IPS-NIHi11 (cell line): Measurements from ENCODE around the gene GXYLT1.
A peak's percentile ranks its signal among the peaks of the same experiment; 100 is the strongest.
"Not testable (repeated sequence)": the region's sequence is repeated elsewhere in the genome, so short reads cannot be mapped to it uniquely, and the experiment has no call there.

Experiments used
- DNase-seq: peaks from one replicate; pipeline ENCODE4 v3.0.0; 2012; ENCODE audit warnings: mixed read lengths, low spot score

The GXYLT1 gene

GRCh38 chr12:42143452-42144157, 1.1 kb downstream of the GXYLT1 start:
- DNase-seq, result peak; percentile 42

- no peak for DNase-seq
These were observed 2.6 kb downstream of the GXYLT1 start for GRCh38 chr12:42141981-42142606.

GRCh38 chr12:42140901-42141300, 3.8 kb downstream of the GXYLT1 start:
- DNase-seq, result peak; percentile 24

GRCh38 chr12:42135259-42135814, 9.3 kb downstream of the GXYLT1 start:
- no peak for DNase-seq

- no peak for DNase-seq
These were observed 13.8 kb downstream of the GXYLT1 start for GRCh38 chr12:42130672-42131402.

- peak; percentile 42 for DNase-seq
These were observed 15.0 kb downstream of the GXYLT1 start for GRCh38 chr12:42129595-42130204.

- no peak for DNase-seq
These were observed 15.8 kb downstream of the GXYLT1 start for GRCh38 chr12:42128888-42129287.

GRCh38 chr12:42128327-42128726, 16.3 kb downstream of the GXYLT1 start:
- DNase-seq, result no peak

- DNase-seq, result no peak
These were observed 17.7 kb downstream of the GXYLT1 start for GRCh38 chr12:42126963-42127362.

GRCh38 chr12:42125388-42125767, 19.3 kb downstream of the GXYLT1 start:
- DNase-seq, result no peak

- DNase-seq, result no peak
These were observed 19.8 kb downstream of the GXYLT1 start for GRCh38 chr12:42124764-42125387.

GRCh38 chr12:42119085-42119633, 25.5 kb downstream of the GXYLT1 start:
- no peak for DNase-seq

GRCh38 chr12:42118136-42118879, 26.4 kb downstream of the GXYLT1 start:
- no peak for DNase-seq

GRCh38 chr12:42109031-42109430, 35.6 kb downstream of the GXYLT1 start:
- no peak for DNase-seq

- DNase-seq, result not testable (repeated sequence)
These were observed 37.9 kb downstream of the GXYLT1 start for GRCh38 chr12:42106791-42107190.

GRCh38 chr12:42104784-42105183, 39.9 kb downstream of the GXYLT1 start:
- no peak for DNase-seq

GRCh38 chr12:42104087-42104486, 40.6 kb downstream of the GXYLT1 start:
- no peak for DNase-seq

GRCh38 chr12:42103155-42103554, 41.5 kb downstream of the GXYLT1 start:
- DNase-seq, result no peak

- no peak for DNase-seq
These were observed 42.0 kb downstream of the GXYLT1 start for GRCh38 chr12:42102720-42103119.

- no peak for DNase-seq
These were observed 45.2 kb downstream of the GXYLT1 start for GRCh38 chr12:42099433-42099832.

- no peak for DNase-seq
These were observed 46.7 kb downstream of the GXYLT1 start for GRCh38 chr12:42097971-42098370.
